Measurements from ENCODE around the gene TASOR2. TPM values are rescaled to one million over a fixed set of nuclear protein-coding genes. Genes with fewer than 3 reads are reported as not detected.
A peak's percentile ranks its signal among the peaks of the same experiment; 100 is the strongest.

Gene TASOR2, protein sequence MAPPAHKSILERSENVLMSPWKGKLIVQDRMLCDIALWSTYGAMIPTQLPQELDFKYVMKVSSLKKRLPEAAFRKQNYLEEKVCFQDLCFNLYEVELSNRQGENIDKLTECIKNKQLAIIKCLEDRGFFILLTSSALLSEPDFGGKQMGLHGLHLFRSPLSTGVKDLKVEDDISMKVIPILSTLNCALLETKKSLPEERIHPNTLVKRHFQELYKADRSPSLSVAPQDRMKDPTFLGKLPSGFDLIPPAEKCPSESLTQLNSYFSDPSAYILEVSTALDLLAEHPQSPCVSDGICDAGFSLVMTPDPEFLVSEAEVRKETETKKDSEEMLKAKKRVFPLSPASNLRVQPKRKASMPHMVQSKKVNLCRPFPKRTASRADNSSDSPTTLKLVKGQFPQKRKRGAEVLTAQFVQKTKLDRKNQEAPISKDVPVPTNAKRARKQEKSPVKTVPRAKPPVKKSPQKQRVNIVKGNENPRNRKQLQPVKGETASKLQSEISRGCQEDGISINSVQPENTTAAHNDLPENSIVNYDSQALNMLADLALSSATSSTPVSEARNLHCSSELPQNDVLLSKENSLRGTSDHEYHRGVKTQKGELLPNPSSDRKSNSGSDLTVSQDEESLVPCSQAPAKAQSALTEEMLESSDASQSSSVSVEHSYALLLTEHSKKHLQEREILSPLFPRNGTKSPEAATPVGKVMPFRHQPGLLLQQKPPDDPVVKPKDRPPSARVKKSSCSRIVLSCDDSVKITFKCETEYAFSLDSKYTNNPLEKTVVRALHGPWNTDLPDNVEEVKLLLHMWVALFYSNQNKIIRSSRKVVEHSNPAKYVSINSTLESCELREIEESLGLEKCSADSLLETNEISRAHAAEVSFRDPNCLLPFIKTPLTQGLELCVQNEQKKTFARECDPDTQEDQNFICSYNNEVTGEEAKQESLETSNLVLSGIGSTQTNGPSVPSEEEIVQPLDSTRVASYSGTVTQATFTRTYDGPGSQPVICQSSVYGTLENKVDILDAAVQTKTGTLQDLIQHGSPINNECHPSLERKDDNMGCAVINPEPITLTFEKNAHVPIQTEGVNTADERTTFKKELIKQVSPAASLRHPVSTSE (N-terminal part only)
- 57.7 and 63.7 TPM in 2 replicates for total RNA-seq (2014; rRNA removed; shearing (Covaris generic); ENCODE audit: low replicate concordance)

GRCh38 chr10:5684318-5684970 is at the start of gene TASOR2:
Gene TASOR2 (plus strand): TSS chr10:5684838. CDS start chr10:5720643, 35,805 bp downstream.
- Histone ChIP-seq H3K4me2 (ENCODE audit: low read depth, low read length, poor library complexity, severe bottlenecking) (peak within 1 kb of the TSS; percentile 92), H3K79me2 (ENCODE audit: low read length) (peaks cover 47% of the 10 kb centered on the region), H3K9me3 (ENCODE audit: low read length) (no peaks in the 10 kb centered on the region), H3K27me3 (ENCODE audit: low read length) (no peaks in the 10 kb centered on the region), H3K4me1 (ENCODE audit: low read length) (peaks cover 26% of the 10 kb centered on the region), H3K36me3 (ENCODE audit: insufficient read depth, low read length) (peaks cover 6% of the 10 kb centered on the region), H3K27ac (ENCODE audit: low read length) (peak within 1 kb of the TSS; percentile 70), H3K9ac (ENCODE audit: low read length) (peak within 1 kb of the TSS; percentile 93), H2AFZ (ENCODE audit: low read length) (peak within 1 kb of the TSS; percentile 79), H3K9me2 (replicated peaks; ENCODE audit: insufficient read depth, low read length) (no peaks in the 10 kb centered on the region), H3K4me3 (ENCODE audit: low read length) (peak within 1 kb of the TSS; percentile 87), H4K20me1 (ENCODE audit: insufficient read depth, low read depth, low read length) (peaks cover 20% of the 10 kb centered on the region; the same call in 1 of the 2 replicates)
- DNase-seq: peak; percentile 99

- H3K27me3 ChIP-seq (ENCODE audit: low read length): no peaks in the 10 kb centered on the region
- no peak for DNase-seq
- no peak overlapping the region for H2AFZ ChIP-seq (ENCODE audit: low read length)
- no peaks in the 10 kb centered on the region for H3K4me1 ChIP-seq (ENCODE audit: low read length)
- no peaks in the 10 kb centered on the region for H3K9me3 ChIP-seq (ENCODE audit: low read length)
- H3K4me2 ChIP-seq (ENCODE audit: low read depth, low read length, poor library complexity, severe bottlenecking): no peak overlapping the region
- H3K9me2 ChIP-seq (replicated peaks; ENCODE audit: insufficient read depth, low read length): no peaks in the 10 kb centered on the region
- H3K9ac ChIP-seq (ENCODE audit: low read length): no peak overlapping the region
- H3K36me3 ChIP-seq (ENCODE audit: insufficient read depth, low read length): no peaks in the 10 kb centered on the region
- no peak overlapping the region for H3K4me3 ChIP-seq (ENCODE audit: low read length)
- H4K20me1 ChIP-seq (ENCODE audit: insufficient read depth, low read depth, low read length): no peaks in the 10 kb centered on the region
- H3K27ac ChIP-seq (ENCODE audit: low read length): no peak overlapping the region
- H3K79me2 ChIP-seq (ENCODE audit: low read length): no peaks in the 10 kb centered on the region
Observed at GRCh38 chr10:5634918-5635317, 49.7 kb upstream of the TASOR2 start.

DNA sequence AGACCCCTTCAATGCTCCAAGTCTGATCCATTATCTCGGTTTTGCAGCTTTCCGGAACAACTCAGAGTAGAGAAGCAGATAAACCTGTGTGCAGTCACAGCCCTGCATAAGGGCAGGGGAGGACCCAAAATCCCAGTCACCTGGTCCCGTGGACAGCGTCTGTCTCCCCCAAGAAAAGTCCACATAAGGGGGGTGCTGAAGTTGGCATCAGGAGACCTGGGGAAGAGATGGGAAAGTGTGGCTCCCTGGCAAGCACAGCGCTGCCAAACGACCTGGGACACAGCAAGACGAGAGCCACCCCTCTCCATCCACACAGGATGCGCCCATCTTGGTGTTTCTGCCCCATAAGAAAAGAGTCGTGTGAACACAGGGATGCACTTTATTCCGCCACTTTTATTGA is 46.1 kb upstream of the TASOR2 start:
- no peaks in the 10 kb centered on the region for H3K36me3 ChIP-seq (ENCODE audit: insufficient read depth, low read length)
- H4K20me1 ChIP-seq (ENCODE audit: insufficient read depth, low read depth, low read length): no peaks in the 10 kb centered on the region
- H2AFZ ChIP-seq (ENCODE audit: low read length): no peak overlapping the region
- no peaks in the 10 kb centered on the region for H3K4me1 ChIP-seq (ENCODE audit: low read length)
- H3K9me2 ChIP-seq (replicated peaks; ENCODE audit: insufficient read depth, low read length): no peaks in the 10 kb centered on the region
- H3K4me3 ChIP-seq (ENCODE audit: low read length): no peak overlapping the region
- no peak overlapping the region for H3K4me2 ChIP-seq (ENCODE audit: low read depth, low read length, poor library complexity, severe bottlenecking)
- no peaks in the 10 kb centered on the region for H3K79me2 ChIP-seq (ENCODE audit: low read length)
- H3K9ac ChIP-seq (ENCODE audit: low read length): no peak overlapping the region
- no peaks in the 10 kb centered on the region for H3K27me3 ChIP-seq (ENCODE audit: low read length)
- DNase-seq: no peak
- no peaks in the 10 kb centered on the region for H3K9me3 ChIP-seq (ENCODE audit: low read length)
- no peak overlapping the region for H3K27ac ChIP-seq (ENCODE audit: low read length)

- Histone ChIP-seq H3K27ac (ENCODE audit: low read length) (no peak overlapping the region), H3K4me1 (ENCODE audit: low read length) (no peaks in the 10 kb centered on the region), H4K20me1 (ENCODE audit: insufficient read depth, low read depth, low read length) (no peaks in the 10 kb centered on the region), H3K4me2 (ENCODE audit: low read depth, low read length, poor library complexity, severe bottlenecking) (no peak overlapping the region), H3K36me3 (ENCODE audit: insufficient read depth, low read length) (no peaks in the 10 kb centered on the region), H2AFZ (ENCODE audit: low read length) (no peak overlapping the region), H3K9me3 (ENCODE audit: low read length) (no peaks in the 10 kb centered on the region), H3K79me2 (ENCODE audit: low read length) (no peaks in the 10 kb centered on the region), H3K9me2 (replicated peaks; ENCODE audit: insufficient read depth, low read length) (no peaks in the 10 kb centered on the region), H3K9ac (ENCODE audit: low read length) (no peak overlapping the region), H3K27me3 (ENCODE audit: low read length) (no peaks in the 10 kb centered on the region), H3K4me3 (ENCODE audit: low read length) (no peak overlapping the region)
- no peak for DNase-seq
Observed at GRCh38 chr10:5639066-5639465, 45.6 kb upstream of the TASOR2 start.

GRCh38 chr10:5640036-5640435 is 44.6 kb upstream of the TASOR2 start:
- DNase-seq: no peak
- H4K20me1 ChIP-seq (ENCODE audit: insufficient read depth, low read depth, low read length): no peaks in the 10 kb centered on the region
- no peak overlapping the region for H2AFZ ChIP-seq (ENCODE audit: low read length)
- H3K9me3 ChIP-seq (ENCODE audit: low read length): no peaks in the 10 kb centered on the region
- no peak overlapping the region for H3K9ac ChIP-seq (ENCODE audit: low read length)
- no peaks in the 10 kb centered on the region for H3K9me2 ChIP-seq (replicated peaks; ENCODE audit: insufficient read depth, low read length)
- no peak overlapping the region for H3K4me2 ChIP-seq (ENCODE audit: low read depth, low read length, poor library complexity, severe bottlenecking)
- no peaks in the 10 kb centered on the region for H3K36me3 ChIP-seq (ENCODE audit: insufficient read depth, low read length)
- H3K4me3 ChIP-seq (ENCODE audit: low read length): no peak overlapping the region
- no peaks in the 10 kb centered on the region for H3K79me2 ChIP-seq (ENCODE audit: low read length)
- no peak overlapping the region for H3K27ac ChIP-seq (ENCODE audit: low read length)
- H3K4me1 ChIP-seq (ENCODE audit: low read length): no peaks in the 10 kb centered on the region
- no peaks in the 10 kb centered on the region for H3K27me3 ChIP-seq (ENCODE audit: low read length)

DNA sequence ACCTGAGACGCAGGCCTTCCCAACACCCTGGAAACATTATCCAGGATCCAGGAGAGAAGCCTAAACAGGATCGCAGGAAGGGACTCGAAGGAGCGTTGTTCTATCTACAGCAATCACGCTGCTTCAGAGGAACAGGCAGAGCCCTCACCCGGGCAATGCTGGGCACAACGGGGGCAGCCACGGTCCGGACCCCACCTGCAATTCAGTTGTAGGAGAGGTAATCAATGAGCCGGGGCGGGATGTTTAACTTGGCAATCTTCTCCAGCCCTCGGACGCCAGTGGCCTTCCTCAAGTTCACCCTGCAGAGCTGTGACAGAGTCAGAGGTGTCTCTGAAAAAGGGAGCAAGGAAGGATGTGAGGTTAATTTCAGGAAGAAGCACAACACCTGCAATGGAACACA is 44.1 kb upstream of the TASOR2 start:
- H4K20me1 ChIP-seq (ENCODE audit: insufficient read depth, low read depth, low read length): no peaks in the 10 kb centered on the region
- H3K4me1 ChIP-seq (ENCODE audit: low read length): no peaks in the 10 kb centered on the region; the same call in 1 of the 2 replicates
- no peaks in the 10 kb centered on the region for H3K9me3 ChIP-seq (ENCODE audit: low read length)
- H3K9ac ChIP-seq (ENCODE audit: low read length): no peak overlapping the region
- H3K36me3 ChIP-seq (ENCODE audit: insufficient read depth, low read length): no peaks in the 10 kb centered on the region
- no peak overlapping the region for H3K4me3 ChIP-seq (ENCODE audit: low read length)
- no peak overlapping the region for H3K27ac ChIP-seq (ENCODE audit: low read length)
- H3K79me2 ChIP-seq (ENCODE audit: low read length): no peaks in the 10 kb centered on the region
- H3K4me2 ChIP-seq (ENCODE audit: low read depth, low read length, poor library complexity, severe bottlenecking): no peak overlapping the region
- H2AFZ ChIP-seq (ENCODE audit: low read length): no peak overlapping the region
- DNase-seq: no peak
- H3K9me2 ChIP-seq (replicated peaks; ENCODE audit: insufficient read depth, low read length): no peaks in the 10 kb centered on the region
- no peaks in the 10 kb centered on the region for H3K27me3 ChIP-seq (ENCODE audit: low read length)

DNA sequence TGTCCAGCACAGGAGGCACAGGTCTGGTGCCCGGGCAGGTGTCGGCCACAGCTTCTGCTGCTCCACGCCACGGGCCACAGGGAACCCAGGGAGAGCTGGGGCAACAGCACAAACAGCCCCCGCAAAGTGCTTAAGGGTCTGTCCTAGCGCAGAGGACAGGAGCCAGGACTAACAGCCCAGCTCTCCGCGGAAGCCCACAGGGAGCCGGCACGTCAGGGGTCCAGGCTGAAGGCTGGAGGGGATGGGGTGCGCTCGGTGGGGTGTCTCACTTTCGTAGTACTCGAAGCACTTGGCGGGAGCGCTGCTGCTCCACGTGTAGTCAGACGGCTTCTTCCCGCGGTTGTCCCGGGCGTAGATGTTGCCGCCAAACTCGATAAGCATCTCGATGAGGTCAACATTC is 43.1 kb upstream of the TASOR2 start:
- H4K20me1 ChIP-seq (ENCODE audit: insufficient read depth, low read depth, low read length): no peaks in the 10 kb centered on the region
- no peaks in the 10 kb centered on the region for H3K9me3 ChIP-seq (ENCODE audit: low read length)
- peaks cover 6% of the 10 kb centered on the region; the same call in 1 of the 2 replicates for H3K4me1 ChIP-seq (ENCODE audit: low read length)
- H3K9ac ChIP-seq (ENCODE audit: low read length): no peak overlapping the region
- H3K4me2 ChIP-seq (ENCODE audit: low read depth, low read length, poor library complexity, severe bottlenecking): no peak overlapping the region
- no peaks in the 10 kb centered on the region for H3K9me2 ChIP-seq (replicated peaks; ENCODE audit: insufficient read depth, low read length)
- no peak overlapping the region for H3K27ac ChIP-seq (ENCODE audit: low read length)
- DNase-seq: no peak
- no peak overlapping the region for H2AFZ ChIP-seq (ENCODE audit: low read length)
- no peaks in the 10 kb centered on the region for H3K79me2 ChIP-seq (ENCODE audit: low read length)
- H3K27me3 ChIP-seq (ENCODE audit: low read length): no peaks in the 10 kb centered on the region
- H3K36me3 ChIP-seq (ENCODE audit: insufficient read depth, low read length): no peaks in the 10 kb centered on the region
- H3K4me3 ChIP-seq (ENCODE audit: low read length): no peak overlapping the region
